GM12864 (cell line): ENCODE results near the gene KRTAP4-6.
"Not testable (repeated sequence)": the region's sequence is repeated elsewhere in the genome, so short reads cannot be mapped to it uniquely, and the experiment has no call there.

ENCODE experiments used
- DNase-seq: peaks from one replicate; pipeline ENCODE4 v3.0.0-alpha.2; 2011; ENCODE audit warnings: low read depth
- H3K4me3 ChIP-seq: 2 replicates; pipeline ENCODE4 v1.5.1; 2011; ENCODE audit warnings: mild to moderate bottlenecking, low read depth, low read length, control low read depth
- CTCF ChIP-seq: IDR thresholded peaks from 2 replicates; pipeline ENCODE4 v1.5.1; 2011; ENCODE audit warnings: low read depth, mild to moderate bottlenecking, moderate library complexity, low read length, control low read depth, inconsistent platforms; ENCODE audit errors: missing control alignments

The KRTAP4-6 gene

GRCh38 chr17:41145261-41145660 lies 4.9 kb upstream of the KRTAP4-6 start:
- H3K4me3 ChIP-seq, result no peak overlapping the region
- TF ChIP-seq CTCF, result no peak
- DNase-seq, result no peak

GRCh38 chr17:41144846-41145245 lies 4.5 kb upstream of the KRTAP4-6 start:
- no peak for TF ChIP-seq CTCF
- no peak overlapping the region for H3K4me3 ChIP-seq
- DNase-seq, result no peak

- H3K4me3 ChIP-seq, result no peak overlapping the region
- TF ChIP-seq CTCF, result no peak
- DNase-seq, result no peak
Measured at GRCh38 chr17:41141361-41141760, 1.0 kb upstream of the KRTAP4-6 start.

GRCh38 chr17:41139865-41140264 lies 479 bp downstream of the KRTAP4-6 start:
- H3K4me3 ChIP-seq, DNase-seq: not testable (repeated sequence)

- DNase-seq, result no peak
- H3K4me3 ChIP-seq, result no peak overlapping the region
- no peak for TF ChIP-seq CTCF
Measured at GRCh38 chr17:41133880-41134735, 6.2 kb downstream of the KRTAP4-6 start.

GRCh38 chr17:41131979-41132378 lies 8.4 kb downstream of the KRTAP4-6 start:
- TF ChIP-seq CTCF, result no peak
- no peak overlapping the region for H3K4me3 ChIP-seq
- DNase-seq, result no peak

- DNase-seq, result no peak
- TF ChIP-seq CTCF, result no peak
Measured at GRCh38 chr17:41127371-41127770, 13.0 kb downstream of the KRTAP4-6 start.

More at GRCh38 chr17:41127371-41127770, 13.0 kb downstream of the KRTAP4-6 start:
- no peak overlapping the region for H3K4me3 ChIP-seq
